Astrocyte (in vitro differentiated cells and primary cell): ENCODE data around the gene ANKRD11.

Source experiments
- EZH2 ChIP-seq: IDR thresholded peaks from 2 replicates; pipeline ENCODE4 v1.6.1; 2012; ENCODE audit warnings: mild to moderate bottlenecking, low read length, inconsistent platforms; ENCODE audit not compliant: insufficient read depth
- TF ChIP-seq, protein P1 (sequence below): IDR thresholded peaks from 2 replicates; pipeline ENCODE4 v1.5.1; 2011; ENCODE audit warnings: low read depth, mild to moderate bottlenecking, inconsistent platforms, low read length, moderate library complexity; ENCODE audit not compliant: insufficient read depth

DNA sequence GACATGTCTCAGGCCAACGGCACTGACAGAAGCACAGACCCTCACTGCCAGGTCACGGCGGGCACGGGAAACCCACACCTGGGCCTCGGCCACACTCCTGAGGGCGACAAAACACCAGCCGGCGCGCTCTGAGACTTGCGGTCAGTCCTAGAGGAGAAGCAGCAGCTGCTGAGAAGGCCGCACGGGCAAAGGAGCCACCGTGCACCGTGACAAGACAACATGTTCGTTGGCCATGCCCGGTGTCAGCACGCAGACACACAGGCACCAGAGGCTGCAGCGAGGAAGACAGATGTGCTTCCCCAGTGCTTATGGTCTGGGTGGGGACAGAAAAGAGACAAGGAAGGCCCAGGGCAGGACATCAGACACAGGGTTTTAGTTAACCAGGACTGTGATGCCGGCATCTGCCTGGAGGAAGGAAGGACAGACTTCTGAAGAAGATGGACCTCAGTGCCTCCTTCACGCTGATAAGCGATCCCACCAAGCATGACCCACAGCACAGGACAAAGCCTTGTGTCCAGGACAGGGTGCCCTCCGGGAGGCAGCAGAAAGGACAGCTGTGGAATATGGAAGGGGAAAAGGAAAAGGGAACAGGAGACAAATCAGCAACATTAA lies 84.0 kb downstream of the ANKRD11 start:
- no peak for TF ChIP-seq EZH2
- TF ChIP-seq, protein P1, sequence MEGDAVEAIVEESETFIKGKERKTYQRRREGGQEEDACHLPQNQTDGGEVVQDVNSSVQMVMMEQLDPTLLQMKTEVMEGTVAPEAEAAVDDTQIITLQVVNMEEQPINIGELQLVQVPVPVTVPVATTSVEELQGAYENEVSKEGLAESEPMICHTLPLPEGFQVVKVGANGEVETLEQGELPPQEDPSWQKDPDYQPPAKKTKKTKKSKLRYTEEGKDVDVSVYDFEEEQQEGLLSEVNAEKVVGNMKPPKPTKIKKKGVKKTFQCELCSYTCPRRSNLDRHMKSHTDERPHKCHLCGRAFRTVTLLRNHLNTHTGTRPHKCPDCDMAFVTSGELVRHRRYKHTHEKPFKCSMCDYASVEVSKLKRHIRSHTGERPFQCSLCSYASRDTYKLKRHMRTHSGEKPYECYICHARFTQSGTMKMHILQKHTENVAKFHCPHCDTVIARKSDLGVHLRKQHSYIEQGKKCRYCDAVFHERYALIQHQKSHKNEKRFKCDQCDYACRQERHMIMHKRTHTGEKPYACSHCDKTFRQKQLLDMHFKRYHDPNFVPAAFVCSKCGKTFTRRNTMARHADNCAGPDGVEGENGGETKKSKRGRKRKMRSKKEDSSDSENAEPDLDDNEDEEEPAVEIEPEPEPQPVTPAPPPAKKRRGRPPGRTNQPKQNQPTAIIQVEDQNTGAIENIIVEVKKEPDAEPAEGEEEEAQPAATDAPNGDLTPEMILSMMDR = no peak
